ENCODE results near the gene HAUS7.

DNA sequence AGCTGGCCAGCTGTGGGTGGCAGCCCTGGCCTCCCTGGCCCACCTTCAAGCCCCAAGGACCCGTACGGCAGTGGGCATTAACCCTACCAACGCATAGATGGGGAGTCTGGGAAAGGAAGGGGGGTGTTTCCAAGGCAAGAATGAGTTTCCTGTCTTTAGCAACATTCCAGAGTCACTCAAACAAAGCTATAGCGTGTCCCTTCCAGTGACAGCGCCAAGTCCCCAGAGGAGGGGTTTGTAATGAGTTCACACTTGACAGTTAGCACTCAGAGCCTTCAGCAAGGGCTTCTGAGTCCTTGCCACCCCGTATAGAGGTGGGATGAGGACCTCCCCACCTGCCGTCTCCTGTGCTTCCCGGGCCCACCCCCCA is 26.2 kb upstream of the HAUS7 start:
- TF ChIP-seq CTCF (IDR thresholded peaks at IDR 0.05; ENCODE audit: control extremely low read depth in 1 of 3, insufficient read depth in 1 of 3, low read depth in 1 of 3, low read length in 3 of 3) (no peak), RFX5 (IDR thresholded peaks at IDR 0.05; ENCODE audit: borderline replicate concordance, low read depth, low read length) (no peak), GABPA (IDR thresholded peaks at IDR 0.05; ENCODE audit: borderline replicate concordance, insufficient read depth, low read length) (no peak), TEAD4 (IDR thresholded peaks at IDR 0.05; ENCODE audit: low read depth, low read length) (no peak), RXRA (IDR thresholded peaks at IDR 0.05; ENCODE audit: insufficient read depth, low read depth, low read length) (no peak), CBX8 (IDR thresholded peaks at IDR 0.05; ENCODE audit: borderline replicate concordance, low read depth, low read length) (no peak), RNF2 (IDR thresholded peaks at IDR 0.05; ENCODE audit: borderline replicate concordance, low read depth, low read length, missing control alignments, poor library complexity, severe bottlenecking) (no peak), EZH2 (IDR thresholded peaks at IDR 0.05; ENCODE audit: low read depth, low read length, severe bottlenecking) (no peak)
- TF ChIP-seq, protein P1, sequence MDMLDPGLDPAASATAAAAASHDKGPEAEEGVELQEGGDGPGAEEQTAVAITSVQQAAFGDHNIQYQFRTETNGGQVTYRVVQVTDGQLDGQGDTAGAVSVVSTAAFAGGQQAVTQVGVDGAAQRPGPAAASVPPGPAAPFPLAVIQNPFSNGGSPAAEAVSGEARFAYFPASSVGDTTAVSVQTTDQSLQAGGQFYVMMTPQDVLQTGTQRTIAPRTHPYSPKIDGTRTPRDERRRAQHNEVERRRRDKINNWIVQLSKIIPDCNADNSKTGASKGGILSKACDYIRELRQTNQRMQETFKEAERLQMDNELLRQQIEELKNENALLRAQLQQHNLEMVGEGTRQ (IDR thresholded peaks at IDR 0.05; ENCODE audit: low read length): no peak
- TF ChIP-seq, protein P2, sequence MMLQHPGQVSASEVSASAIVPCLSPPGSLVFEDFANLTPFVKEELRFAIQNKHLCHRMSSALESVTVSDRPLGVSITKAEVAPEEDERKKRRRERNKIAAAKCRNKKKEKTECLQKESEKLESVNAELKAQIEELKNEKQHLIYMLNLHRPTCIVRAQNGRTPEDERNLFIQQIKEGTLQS (IDR thresholded peaks at IDR 0.05; ENCODE audit: insufficient read depth, low read depth, low read length): no peak
- TF ChIP-seq, protein P3, sequence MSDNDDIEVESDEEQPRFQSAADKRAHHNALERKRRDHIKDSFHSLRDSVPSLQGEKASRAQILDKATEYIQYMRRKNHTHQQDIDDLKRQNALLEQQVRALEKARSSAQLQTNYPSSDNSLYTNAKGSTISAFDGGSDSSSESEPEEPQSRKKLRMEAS (IDR thresholded peaks at IDR 0.05): no peak
